ENCODE measurements around the gene DEDD2.

GRCh38 chr19:42245231-42245630 lies 27.8 kb upstream of the DEDD2 start:
- no peak for TF ChIP-seq POLR2A (IDR thresholded peaks at IDR 0.05; ENCODE audit: low read depth, low read length)
- no peak for TF ChIP-seq POLR2AphosphoS5 (IDR thresholded peaks at IDR 0.05; ENCODE audit: low read depth, low read length)
- no peak for TF ChIP-seq TAF1 (IDR thresholded peaks at IDR 0.05; ENCODE audit: borderline replicate concordance, low read depth, low read length)

Data from GM12892 (cell line).